Neutrophil (primary cell): ENCODE results near the gene FSCN2.

Experiments
- H3K27ac ChIP-seq: fragments of 200-600 bp; sonication (generic); 2 replicates; pipeline ENCODE4 v1.5.1; 2016; ENCODE audit warnings: mild to moderate bottlenecking, moderate library complexity
- H3K27me3 ChIP-seq: fragments of 200-600 bp; sonication (generic); 2 replicates; pipeline ENCODE4 v1.6.0; 2016; ENCODE audit warnings: mild to moderate bottlenecking
- H3K36me3 ChIP-seq: fragments of 200-600 bp; sonication (generic); 2 replicates; pipeline ENCODE4 v1.5.1; 2017
- H3K4me1 ChIP-seq, 2 experiments: fragments of 200-600 bp in 1 of 2; sonication (generic) in 1 of 2; 1 replicate in 1 of 2; 2 replicates in 1 of 2; pipeline versions ENCODE4 v1.5.1 to v1.6.1; 2013 to 2016; ENCODE audit warnings: low read depth in 1 of 2, low read length in 1 of 2, mild to moderate bottlenecking in 1 of 2, moderate library complexity in 1 of 2; ENCODE audit not compliant: control insufficient read depth in 1 of 2, insufficient read depth in 1 of 2
- H3K4me3 ChIP-seq, 2 experiments: fragments of 200-600 bp in 1 of 2; sonication (generic) in 1 of 2; 1 replicate in 1 of 2; 2 replicates in 1 of 2; pipeline ENCODE4 v1.5.1; 2013 to 2016; ENCODE audit warnings: low read depth in 1 of 2, low read length in 1 of 2, mild to moderate bottlenecking in 1 of 2, moderate library complexity in 1 of 2
- H3K9me3 ChIP-seq: fragments of 200-600 bp; sonication (generic); 2 replicates; pipeline ENCODE4 v1.5.1; 2016
- TF ChIP-seq, protein P1 (sequence below): fragments of 200-600 bp; sonication (generic); IDR thresholded peaks from 2 replicates; pipeline ENCODE4 v1.5.1; 2016; ENCODE audit warnings: antibody characterized with exemption

FSCN2 gene

DNA sequence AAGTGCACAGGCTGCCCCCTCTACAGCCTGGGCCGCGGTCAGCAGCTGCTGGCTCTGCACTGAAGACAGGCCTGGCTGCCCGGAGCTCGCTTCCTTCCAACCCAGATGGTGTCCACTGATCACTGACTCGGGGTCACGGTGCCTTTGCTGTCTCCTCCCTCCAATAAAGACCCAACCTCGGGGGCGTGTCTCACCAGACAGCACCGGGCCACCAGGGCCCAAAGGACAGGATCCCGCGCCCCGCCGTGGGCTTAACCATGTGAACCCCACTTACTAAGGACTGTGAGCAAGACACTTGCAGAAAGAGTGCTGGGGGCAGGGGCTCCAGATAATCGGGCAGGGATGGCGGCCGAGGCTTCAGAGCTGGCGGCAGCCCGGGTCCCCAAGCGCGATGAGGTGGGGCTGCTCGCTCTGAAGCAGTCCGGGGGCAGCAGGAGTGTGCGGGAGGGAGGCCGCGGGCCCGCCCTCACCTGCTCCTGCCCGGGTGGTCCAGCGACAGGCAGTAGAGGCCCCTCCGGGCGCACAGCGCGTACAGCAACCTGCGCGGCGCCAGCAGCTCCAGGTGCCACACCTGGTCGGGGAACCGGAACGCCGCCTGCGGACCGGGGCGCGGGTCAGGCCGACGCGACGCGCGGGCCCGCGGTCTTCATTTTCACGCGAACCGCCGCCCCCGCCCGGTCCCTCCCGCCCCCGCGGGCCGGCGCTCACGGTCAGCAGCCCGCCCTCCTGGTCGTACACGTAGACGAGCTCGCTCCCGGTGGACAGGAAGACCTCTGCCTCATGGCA lies 23.5 kb downstream of the FSCN2 start:
- H3K9me3 ChIP-seq, result no peaks in the 10 kb centered on the region
- TF ChIP-seq, protein P1, sequence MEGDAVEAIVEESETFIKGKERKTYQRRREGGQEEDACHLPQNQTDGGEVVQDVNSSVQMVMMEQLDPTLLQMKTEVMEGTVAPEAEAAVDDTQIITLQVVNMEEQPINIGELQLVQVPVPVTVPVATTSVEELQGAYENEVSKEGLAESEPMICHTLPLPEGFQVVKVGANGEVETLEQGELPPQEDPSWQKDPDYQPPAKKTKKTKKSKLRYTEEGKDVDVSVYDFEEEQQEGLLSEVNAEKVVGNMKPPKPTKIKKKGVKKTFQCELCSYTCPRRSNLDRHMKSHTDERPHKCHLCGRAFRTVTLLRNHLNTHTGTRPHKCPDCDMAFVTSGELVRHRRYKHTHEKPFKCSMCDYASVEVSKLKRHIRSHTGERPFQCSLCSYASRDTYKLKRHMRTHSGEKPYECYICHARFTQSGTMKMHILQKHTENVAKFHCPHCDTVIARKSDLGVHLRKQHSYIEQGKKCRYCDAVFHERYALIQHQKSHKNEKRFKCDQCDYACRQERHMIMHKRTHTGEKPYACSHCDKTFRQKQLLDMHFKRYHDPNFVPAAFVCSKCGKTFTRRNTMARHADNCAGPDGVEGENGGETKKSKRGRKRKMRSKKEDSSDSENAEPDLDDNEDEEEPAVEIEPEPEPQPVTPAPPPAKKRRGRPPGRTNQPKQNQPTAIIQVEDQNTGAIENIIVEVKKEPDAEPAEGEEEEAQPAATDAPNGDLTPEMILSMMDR, result no peak
- peak overlapping the region; percentile 87 for H3K27ac ChIP-seq
- H3K4me3 ChIP-seq, result peak overlapping the region; percentile 92 to 99
- H3K4me1 ChIP-seq, result peaks cover 28% of the 10 kb centered on the region in 2 experiments
- peaks cover 25% of the 10 kb centered on the region for H3K36me3 ChIP-seq
- H3K27me3 ChIP-seq, result no peaks in the 10 kb centered on the region

- H3K9me3 ChIP-seq, result no peaks in the 10 kb centered on the region
- H3K36me3 ChIP-seq, result peaks cover 24% of the 10 kb centered on the region
- peak within 1 kb of the TSS; percentile 92 to 99 for H3K4me3 ChIP-seq
- TF ChIP-seq, protein P1, result peak; percentile 36
- H3K27ac ChIP-seq, result peak within 1 kb of the TSS; percentile 87
- peaks cover 28% of the 10 kb centered on the region in 2 experiments for H3K4me1 ChIP-seq
- no peaks in the 10 kb centered on the region for H3K27me3 ChIP-seq
These were observed 24.3 kb downstream of the FSCN2 start, which contains the start of gene FAAP100 for GRCh38 chr17:81552244-81553017. Gene FAAP100 (minus strand): TSS chr17:81552353. CDS start chr17:81552330, 23 bp downstream.

DNA sequence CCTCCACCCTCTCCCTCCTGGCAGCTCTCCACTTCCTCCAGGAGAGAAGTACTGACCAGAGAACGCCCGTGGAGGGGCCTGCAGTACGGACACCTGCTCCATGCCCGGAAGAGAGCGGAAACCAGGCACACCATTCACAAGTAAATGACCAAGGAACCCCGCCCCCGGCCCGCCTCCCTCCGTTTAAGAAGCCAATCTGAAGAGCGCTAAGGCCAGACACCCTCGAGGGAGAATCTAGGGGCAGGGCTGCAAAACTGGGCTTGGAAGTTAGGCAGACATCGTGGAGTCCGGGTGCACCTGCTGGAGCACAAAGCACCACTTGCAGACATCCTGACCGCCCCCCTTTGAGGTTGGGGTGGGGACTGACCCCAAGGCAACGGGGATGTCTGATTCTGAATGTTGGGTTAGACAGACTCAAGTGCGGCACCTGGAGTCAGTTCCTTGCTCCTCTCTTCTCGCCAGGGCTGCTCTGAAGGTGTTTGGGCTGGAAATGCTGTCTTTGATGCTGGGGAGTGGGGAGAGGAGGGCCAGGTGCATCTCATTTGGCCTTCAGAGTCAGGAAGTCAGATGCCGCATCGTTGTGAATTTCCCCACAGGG lies 24.9 kb downstream of the FSCN2 start:
- Histone ChIP-seq H3K36me3 (peaks cover 24% of the 10 kb centered on the region), H3K9me3 (no peaks in the 10 kb centered on the region), H3K4me1 (peaks cover 28% of the 10 kb centered on the region in 2 experiments), H3K27ac (peak overlapping the region; percentile 87), H3K27me3 (no peaks in the 10 kb centered on the region), H3K4me3 (peak overlapping the region; percentile 92 to 99)
- TF ChIP-seq, protein P1, result no peak

GRCh38 chr17:81553616-81554181 lies 25.5 kb downstream of the FSCN2 start:
- Histone ChIP-seq H3K36me3 (peaks cover 27% of the 10 kb centered on the region), H3K27me3 (no peaks in the 10 kb centered on the region), H3K4me3 (peak overlapping the region; percentile 92 to 99), H3K27ac (peak overlapping the region; percentile 87), H3K9me3 (no peaks in the 10 kb centered on the region), H3K4me1 (peaks cover 28% of the 10 kb centered on the region in 2 experiments)
- TF ChIP-seq, protein P1, result no peak

DNA sequence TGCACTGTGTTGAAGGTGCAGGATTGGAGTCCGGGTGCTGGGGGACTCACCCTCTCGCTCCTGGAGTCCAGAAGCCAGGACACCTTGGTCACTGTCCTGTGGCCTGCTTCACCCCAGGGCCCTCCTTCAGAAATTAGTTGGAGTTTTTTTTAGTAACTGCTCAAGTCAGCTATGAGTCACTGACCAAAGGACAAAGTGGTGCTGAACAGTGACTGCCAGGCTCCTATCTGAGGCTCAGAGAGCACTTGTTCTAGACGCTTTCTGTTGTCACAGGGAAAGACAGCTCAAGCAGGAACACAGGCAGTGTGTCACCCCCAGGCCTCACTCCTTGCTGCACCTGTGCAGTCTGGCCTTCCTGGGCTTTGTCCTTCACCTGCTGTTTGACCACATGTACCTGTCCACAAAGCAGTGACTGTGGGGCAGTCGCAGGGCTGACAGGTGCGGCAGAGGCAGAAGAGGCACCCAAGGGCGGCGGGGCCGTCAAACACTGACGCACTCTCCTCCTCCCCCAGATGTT lies 28.1 kb downstream of the FSCN2 start:
- no peak overlapping the region for H3K27ac ChIP-seq
- H3K36me3 ChIP-seq, result peaks cover 40% of the 10 kb centered on the region

More for the DNA sequence above, 28.1 kb downstream of the FSCN2 start:
- Histone ChIP-seq H3K4me3 (no peak overlapping the region), H3K9me3 (no peaks in the 10 kb centered on the region), H3K27me3 (no peaks in the 10 kb centered on the region), H3K4me1 (peaks cover 36 to 42% of the 10 kb centered on the region in 2 experiments)
- TF ChIP-seq, protein P1, result no peak
